Chondrocyte (in vitro differentiated cells): ENCODE measurements around the gene TAS2R41. TPM values are rescaled to one million over a fixed set of nuclear protein-coding genes. Genes with fewer than 3 reads are reported as not detected.

Experiments used
- DNase-seq: peaks from one replicate; pipeline ENCODE4 v3.0.0; 2021; ENCODE audit warnings: mixed read lengths, low spot score
- H3K27ac Mint-ChIP-seq: one replicate; pipeline ENCODE4 v1.8.0; 2021; ENCODE audit warnings: mild to moderate bottlenecking, moderate library complexity, mixed read lengths; ENCODE audit not compliant: unreplicated experiment
- H3K27me3 Mint-ChIP-seq: 2 replicates; pipeline ENCODE4 v1.8.0; 2021; ENCODE audit warnings: low read depth, mixed read lengths
- H3K36me3 Mint-ChIP-seq: 2 replicates; pipeline ENCODE4 v1.8.0; 2021; ENCODE audit warnings: low read depth, mixed read lengths
- H3K4me1 Mint-ChIP-seq: 2 replicates; pipeline ENCODE4 v1.8.0; 2021; ENCODE audit warnings: low read depth, mild to moderate bottlenecking, mixed read lengths
- H3K4me3 Mint-ChIP-seq: one replicate; pipeline ENCODE4 v1.8.0; 2021; ENCODE audit warnings: mild to moderate bottlenecking, moderate library complexity, mixed read lengths; ENCODE audit not compliant: unreplicated experiment
- H3K9me3 Mint-ChIP-seq: 2 replicates; pipeline ENCODE4 v1.8.0; 2021; ENCODE audit warnings: low read depth, mixed read lengths
- CTCF ChIP-seq: fragments of 200-600 bp; sonication (generic); IDR thresholded peaks from 2 replicates; pipeline ENCODE4 v1.5.0; 2021; ENCODE audit warnings: antibody characterized with exemption, mild to moderate bottlenecking, moderate library complexity
- total RNA-seq: library from RNA; stranded (reverse); gene quantifications from 3 replicates; pipeline ENCODE4 v1.2.1, GENCODE V29; 2021

Gene TAS2R41
- total RNA-seq, 1 donor from 2014 or later, result not detected

DNA sequence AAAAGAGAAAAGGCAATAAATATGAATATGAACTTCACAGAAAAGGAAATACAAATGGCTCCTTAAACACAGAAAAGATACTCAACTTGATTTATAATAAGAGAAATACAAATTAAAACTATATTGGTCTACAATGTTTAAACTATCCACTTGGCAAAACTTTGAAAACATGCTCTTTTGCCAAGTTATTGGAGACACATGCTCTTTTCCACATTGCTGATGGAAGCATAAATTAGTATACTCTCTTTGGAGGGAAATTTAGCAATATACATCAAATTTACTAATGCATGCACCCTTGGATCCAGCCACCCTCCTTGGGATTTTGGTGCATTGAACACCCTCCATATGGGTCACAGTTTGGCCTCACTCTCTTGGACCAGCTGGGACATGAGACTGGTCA, 26.6 kb upstream of the TAS2R41 start:
- no peak for TF ChIP-seq CTCF
- no peak overlapping the region for H3K4me3 Mint-ChIP-seq
- H3K27ac Mint-ChIP-seq, result no peak overlapping the region
- H3K27me3 Mint-ChIP-seq, result peaks cover 20% of the 10 kb centered on the region
- H3K36me3 Mint-ChIP-seq, result no peaks in the 10 kb centered on the region
- DNase-seq, result no peak
- H3K4me1 Mint-ChIP-seq, result no peaks in the 10 kb centered on the region
- H3K9me3 Mint-ChIP-seq, result no peaks in the 10 kb centered on the region

DNA sequence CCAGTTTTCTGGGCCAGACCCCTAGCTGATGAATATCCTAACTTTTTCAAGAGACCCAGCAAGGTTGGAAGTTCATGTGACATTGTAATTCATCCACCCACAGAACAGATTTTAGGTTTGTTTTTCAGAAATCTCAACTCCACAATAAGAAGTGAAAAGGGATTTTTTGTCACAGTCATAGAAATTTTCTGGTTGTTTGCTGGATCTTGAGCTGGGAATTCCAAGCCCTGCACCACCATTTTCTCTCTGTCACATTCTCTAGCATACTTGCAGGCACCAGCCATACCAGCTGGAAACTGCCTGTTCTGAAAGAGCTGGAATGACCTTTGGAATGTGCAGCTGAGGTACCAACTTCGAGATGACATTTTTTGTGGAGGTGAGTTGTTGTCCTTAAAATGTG, 25.9 kb upstream of the TAS2R41 start:
- Mint-ChIP-seq H3K4me3 (no peak overlapping the region), H3K27me3 (peaks cover 20% of the 10 kb centered on the region), H3K9me3 (no peaks in the 10 kb centered on the region), H3K36me3 (no peaks in the 10 kb centered on the region), H3K27ac (no peak overlapping the region), H3K4me1 (peaks cover 4% of the 10 kb centered on the region)
- no peak for DNase-seq
- TF ChIP-seq CTCF, result no peak

- Mint-ChIP-seq H3K4me1 (peaks cover 12% of the 10 kb centered on the region), H3K27ac (no peak overlapping the region), H3K4me3 (no peak overlapping the region), H3K9me3 (no peaks in the 10 kb centered on the region), H3K27me3 (peaks cover 20% of the 10 kb centered on the region), H3K36me3 (no peaks in the 10 kb centered on the region)
- DNase-seq, result no peak
- TF ChIP-seq CTCF, result no peak
These were observed 25.2 kb upstream of the TAS2R41 start for GRCh38 chr7:143452495-143452894.

GRCh38 chr7:143454091-143454680, 23.5 kb upstream of the TAS2R41 start:
- Mint-ChIP-seq H3K4me3 (no peak overlapping the region), H3K27ac (no peak overlapping the region), H3K4me1 (peaks cover 13% of the 10 kb centered on the region), H3K9me3 (no peaks in the 10 kb centered on the region), H3K36me3 (no peaks in the 10 kb centered on the region), H3K27me3 (peaks cover 18% of the 10 kb centered on the region)
- no peak for DNase-seq
- no peak for TF ChIP-seq CTCF

- H3K36me3 Mint-ChIP-seq, result no peaks in the 10 kb centered on the region
- no peak overlapping the region for H3K27ac Mint-ChIP-seq
- peaks cover 13% of the 10 kb centered on the region for H3K4me1 Mint-ChIP-seq
- TF ChIP-seq CTCF, result no peak
- H3K4me3 Mint-ChIP-seq, result no peak overlapping the region
- H3K27me3 Mint-ChIP-seq, result peaks cover 18% of the 10 kb centered on the region
- H3K9me3 Mint-ChIP-seq, result no peaks in the 10 kb centered on the region
- DNase-seq, result no peak
These were observed 22.2 kb upstream of the TAS2R41 start for GRCh38 chr7:143455491-143455890.
